GM20000 (cell line): ENCODE measurements around the gene TMEM129.

Experiments
- DNase-seq: peaks from one replicate; pipeline ENCODE4 v3.0.0; 2012; ENCODE audit warnings: low spot score
- CTCF ChIP-seq: IDR thresholded peaks from 2 replicates; pipeline ENCODE4 v1.5.1; 2012; ENCODE audit warnings: mild to moderate bottlenecking, control low read depth; ENCODE audit errors: extremely low read depth, missing control alignments

The TMEM129 gene

GRCh38 chr4:1714303-1715001, 6.7 kb downstream of the TMEM129 start:
- TF ChIP-seq CTCF = no peak
- no peak for DNase-seq

GRCh38 chr4:1713003-1713851, 7.9 kb downstream of the TMEM129 start:
- TF ChIP-seq CTCF = no peak
- DNase-seq = no peak

GRCh38 chr4:1712216-1713002, 8.7 kb downstream of the TMEM129 start, which contains the start of gene SLBP:
Gene SLBP, minus strand, starts transcription at chr4:1712319. Its CDS starts 131 bp downstream, at chr4:1712188.
- peak; percentile 98 for DNase-seq

GRCh38 chr4:1711571-1712215, 9.4 kb downstream of the TMEM129 start:
- DNase-seq = peak; percentile 57
- TF ChIP-seq CTCF = no peak

More at GRCh38 chr4:1712216-1713002, 8.7 kb downstream of the TMEM129 start, which contains the start of gene SLBP:
- no peak for TF ChIP-seq CTCF

- DNase-seq = no peak
- TF ChIP-seq CTCF = no peak
Observed at GRCh38 chr4:1711055-1711570, 10.0 kb downstream of the TMEM129 start.

GRCh38 chr4:1708581-1708980, 12.5 kb downstream of the TMEM129 start:
- no peak for DNase-seq
- no peak for TF ChIP-seq CTCF
